Adrenal gland (tissue), 12 donors: ENCODE results near the gene TMEM121. TPM values are rescaled to one million over a fixed set of nuclear protein-coding genes. Genes with fewer than 3 reads are reported as not detected.
A peak's percentile ranks its signal among the peaks of the same experiment; 100 is the strongest.
"Not testable (repeated sequence)": the region's sequence is repeated elsewhere in the genome, so short reads cannot be mapped to it uniquely, and the experiment has no call there.

Source experiments
- DNase-seq, 7 donors: peaks; one replicate each; pipeline ENCODE4 v3.0.0-alpha.2; 2019 to 2020
- H3K27ac ChIP-seq, 5 donors: fragments of 200-600 bp; sonication (generic) in 4 of 5; 1 replicate in 3 of 5; 2 replicates in 2 of 5; pipeline versions ENCODE4 v1.5.1 to v1.8.0; 2016 to 2020; ENCODE audit warnings: mild to moderate bottlenecking in 1 of 5
- H3K27me3 ChIP-seq: fragments of 200-600 bp; 2 replicates; pipeline ENCODE4 v1.8.0; 2021
- H3K36me3 ChIP-seq, 2 donors: fragments of 200-600 bp; replicated peaks in 1 of 2; 1 replicate in 1 of 2; 2 replicates in 1 of 2; pipeline versions ENCODE4 v1.5.1 to v1.8.0; 2018 to 2022
- H3K4me1 ChIP-seq, 2 donors: fragments of 200-600 bp; replicated peaks in 1 of 2; 1 replicate in 1 of 2; 2 replicates in 1 of 2; pipeline versions ENCODE4 v1.5.1 to v1.8.0; 2018 to 2021
- H3K4me3 ChIP-seq, 4 donors: fragments of 200-600 bp; sonication (generic) in 3 of 4; one replicate each; pipeline ENCODE4 v1.5.1; 2016 to 2018
- H3K9me3 ChIP-seq, 3 donors: fragments of 200-600 bp; sonication (generic) in 1 of 3; replicated peaks in 1 of 3; 1 replicate in 2 of 3; 2 replicates in 1 of 3; pipeline versions ENCODE4 v1.5.1 to v1.8.0; 2016 to 2021
- POLR2A ChIP-seq, 2 donors: fragments of 450-650 bp; IDR thresholded peaks; one replicate each; pipeline ENCODE4 v1.6.1; 2017; ENCODE audit warnings: antibody characterized with exemption in 2 of 2, mild to moderate bottlenecking in 2 of 2, moderate library complexity in 1 of 2
- WGBS, 4 donors: extraction: QIAGEN DNeasy Blood & Tissue Kit in 2 of 4; methylation state at CpG; one replicate each; pipeline versions ENCODE4 v1.1.5 to v1.1.7; 2013 to 2017; 5-methylcytosine and 5-hydroxymethylcytosine counted together
- intact Hi-C, 2 donors: fragments of 100-400 bp; cut with DNase I; formaldehyde crosslinking; loops; one replicate each; pipeline versions ENCODE4 v1.14.1 to v1.15.0; 2022 to 2023
- polyA plus RNA-seq, 3 donors: library from polyadenylated mRNA; stranded (reverse); fragments of 200-250 nt in 2 of 3; fragments of 350-450 nt in 1 of 3; fragmentation: Illumina TruSeq in 1 of 3; extraction: RNeasy Lipid Tissue Mini Kit (QIAGEN cat#74804) in 1 of 3; gene quantifications; one replicate each; pipeline ENCODE4 v1.2.3, GENCODE V29; 2013 to 2014
- total RNA-seq, 9 donors: library from RNA; depleted of rRNA in 4 of 9; stranded (reverse); fragments of >200 nt in 4 of 9; fragments of 120-200 nt in 1 of 9; fragmentation: NEBNext Ultra II Directional in 1 of 9; extraction: Animal tissue kit (Norgen Biotek cat#: 25700) in 1 of 9; gene quantifications; one replicate each; pipeline versions ENCODE4 v1.1.0 to v1.2.4, GENCODE V29; 2013 to 2023
- TF ChIP-seq, protein P1 (sequence below), 6 experiments: fragments of 450-650 bp in 4 of 6; fragments of 200-600 bp in 2 of 6; sonication (generic) in 1 of 6; IDR thresholded peaks; 1 replicate in 5 of 6; 2 replicates in 1 of 6; pipeline versions ENCODE4 v1.5.1 to v1.8.0; 2016 to 2021; ENCODE audit warnings: antibody characterized with exemption in 6 of 6, mild to moderate bottlenecking in 2 of 6, moderate library complexity in 1 of 6
- donor health status: healthy with polysubstance abuse.
- donor health status: Bipolar disorder and iron deficiency.
- donor health status: DM: yes; HTN: yes; CAD: no.
- donor health status: DM: no; HTN: no; CAD: no.
- donor health status: DM: no; HTN: no; CAD: no.
- donor health status: DM: yes; HTN: yes; CAD: no.

Gene TMEM121
- total and polyA plus RNA-seq, 12 donors = 0.78 to 12.1 (median 1.7) TPM; not detected in 1

DNA sequence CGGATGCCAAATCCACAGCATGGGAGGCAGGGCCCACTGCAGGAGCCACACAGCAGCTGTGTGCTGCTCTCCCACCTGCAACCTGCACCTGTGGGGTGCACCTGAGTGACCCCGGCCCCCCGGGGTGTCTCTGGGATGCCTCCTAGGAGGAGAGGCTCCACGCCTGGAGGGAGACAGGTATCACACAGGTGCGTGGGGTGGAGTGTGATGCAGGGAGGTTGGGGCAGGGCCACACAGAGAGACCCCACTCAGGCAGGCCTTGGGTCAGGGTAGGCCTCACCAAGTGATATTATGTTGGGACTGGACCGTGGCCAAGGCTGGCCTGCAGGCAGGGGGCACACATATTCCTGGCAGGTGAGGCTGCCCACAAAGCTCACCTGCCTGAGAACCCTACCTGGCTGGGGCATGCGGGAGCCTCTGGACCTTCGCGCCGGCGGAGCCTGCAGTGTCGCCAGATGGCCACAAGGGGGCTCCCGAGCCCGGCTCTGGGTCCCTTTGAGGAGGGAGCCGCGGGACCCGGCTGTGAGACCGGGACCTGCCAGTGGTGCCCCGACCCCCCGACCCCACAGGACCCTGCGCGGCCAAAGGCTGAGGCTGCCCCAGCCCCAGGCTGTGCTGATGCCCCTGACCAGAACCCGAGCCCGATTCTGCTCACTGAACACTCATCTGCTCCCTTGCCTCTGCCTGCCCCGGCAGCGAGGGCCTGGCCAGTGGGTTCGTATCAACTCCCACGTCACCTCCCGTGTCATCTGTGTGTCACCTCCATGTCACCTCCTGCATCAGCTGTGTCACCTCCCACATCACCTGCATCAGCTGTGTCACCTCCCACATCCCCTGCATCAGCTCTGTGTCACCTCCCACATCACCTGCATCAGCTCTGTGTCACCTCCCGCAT is 11.4 kb downstream of the TMEM121 start:
- H3K4me1 ChIP-seq = no peaks in the 10 kb centered on the region
- WGBS, 4 donors = 18 to 50% (median 24%) methylated on average over 12 to 30 of the region's 30 CpGs
- H3K9me3 ChIP-seq = no peaks in the 10 kb centered on the region
- intact Hi-C loops = no loop called here
- TF ChIP-seq, protein P1, sequence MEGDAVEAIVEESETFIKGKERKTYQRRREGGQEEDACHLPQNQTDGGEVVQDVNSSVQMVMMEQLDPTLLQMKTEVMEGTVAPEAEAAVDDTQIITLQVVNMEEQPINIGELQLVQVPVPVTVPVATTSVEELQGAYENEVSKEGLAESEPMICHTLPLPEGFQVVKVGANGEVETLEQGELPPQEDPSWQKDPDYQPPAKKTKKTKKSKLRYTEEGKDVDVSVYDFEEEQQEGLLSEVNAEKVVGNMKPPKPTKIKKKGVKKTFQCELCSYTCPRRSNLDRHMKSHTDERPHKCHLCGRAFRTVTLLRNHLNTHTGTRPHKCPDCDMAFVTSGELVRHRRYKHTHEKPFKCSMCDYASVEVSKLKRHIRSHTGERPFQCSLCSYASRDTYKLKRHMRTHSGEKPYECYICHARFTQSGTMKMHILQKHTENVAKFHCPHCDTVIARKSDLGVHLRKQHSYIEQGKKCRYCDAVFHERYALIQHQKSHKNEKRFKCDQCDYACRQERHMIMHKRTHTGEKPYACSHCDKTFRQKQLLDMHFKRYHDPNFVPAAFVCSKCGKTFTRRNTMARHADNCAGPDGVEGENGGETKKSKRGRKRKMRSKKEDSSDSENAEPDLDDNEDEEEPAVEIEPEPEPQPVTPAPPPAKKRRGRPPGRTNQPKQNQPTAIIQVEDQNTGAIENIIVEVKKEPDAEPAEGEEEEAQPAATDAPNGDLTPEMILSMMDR (IDR thresholded peaks at IDR 0.05) = peak; percentile 59 to 93 (median 72)
- no peak for TF ChIP-seq POLR2A (IDR thresholded peaks at IDR 0.05)
- H3K4me3 ChIP-seq = no peak overlapping the region
- no peak overlapping the region for H3K27ac ChIP-seq
- H3K27me3 ChIP-seq = peaks cover 16% of the 10 kb centered on the region
- peak in 4 of 7 donors; percentile 51 to 60 (median 52) for DNase-seq
- H3K36me3 ChIP-seq = no peaks in the 10 kb centered on the region

GRCh38 chr14:105538481-105539049 is 12.2 kb downstream of the TMEM121 start:
- TF ChIP-seq, protein P1 (IDR thresholded peaks at IDR 0.05) = no peak
- TF ChIP-seq POLR2A (IDR thresholded peaks at IDR 0.05) = no peak
- no peak overlapping the region for H3K4me3 ChIP-seq
- no peaks in the 10 kb centered on the region for H3K4me1 ChIP-seq
- H3K27me3 ChIP-seq = peaks cover 16% of the 10 kb centered on the region
- 72 to 81% (median 79%) methylated on average over 9 to 23 of the region's 23 CpGs for WGBS, 4 donors
- no peaks in the 10 kb centered on the region for H3K9me3 ChIP-seq
- no peak overlapping the region for H3K27ac ChIP-seq
- intact Hi-C loops = no loop called here
- no peaks in the 10 kb centered on the region for H3K36me3 ChIP-seq
- no peak for DNase-seq

GRCh38 chr14:105540811-105541210 is 14.4 kb downstream of the TMEM121 start:
- H3K9me3 ChIP-seq = no peaks in the 10 kb centered on the region
- intact Hi-C loops = no loop called here
- 67 to 76% (median 72%) methylated on average over 9 of the region's 9 CpGs for WGBS, 4 donors
- H3K4me3 ChIP-seq = no peak overlapping the region
- no peaks in the 10 kb centered on the region for H3K4me1 ChIP-seq
- no peaks in the 10 kb centered on the region for H3K36me3 ChIP-seq
- no peak overlapping the region for H3K27ac ChIP-seq
- DNase-seq = no peak
- TF ChIP-seq, protein P1 (IDR thresholded peaks at IDR 0.05) = no peak
- no peak for TF ChIP-seq POLR2A (IDR thresholded peaks at IDR 0.05)
- H3K27me3 ChIP-seq = peaks cover 16% of the 10 kb centered on the region

DNA sequence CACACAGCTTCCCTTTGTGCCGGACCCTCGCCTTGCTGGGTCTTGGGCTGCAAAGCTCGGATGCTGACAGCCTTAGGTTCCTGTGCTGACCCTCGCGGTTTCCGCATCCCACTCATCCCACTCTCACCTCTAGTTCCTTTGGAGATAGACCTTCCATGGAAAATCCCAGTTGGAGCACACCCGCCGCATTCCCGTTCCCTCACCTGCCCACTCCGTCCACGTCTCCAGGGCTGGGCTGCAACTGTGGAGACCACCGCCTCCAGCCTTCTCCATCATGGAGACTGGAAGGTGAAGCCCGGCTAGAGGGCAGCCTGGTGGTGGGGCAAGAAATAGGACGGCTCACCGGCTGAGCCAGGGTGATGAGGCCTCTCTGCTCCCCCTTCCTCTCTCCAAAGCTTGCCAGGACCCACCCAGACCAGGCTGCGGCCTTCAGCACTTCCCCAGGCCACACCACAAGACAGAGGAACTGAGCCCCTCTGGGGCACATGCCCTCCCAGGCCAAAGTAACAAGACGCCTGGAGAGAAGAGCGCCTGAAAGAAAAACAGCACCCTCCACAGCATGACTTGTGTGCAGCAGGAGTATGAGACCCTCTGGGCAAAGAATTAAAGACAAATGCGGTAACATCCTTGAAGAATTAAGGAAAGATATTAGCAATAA is 15.0 kb downstream of the TMEM121 start:
- no peak overlapping the region for H3K27ac ChIP-seq
- intact Hi-C loops = no loop called here
- H3K4me3 ChIP-seq = no peak overlapping the region
- TF ChIP-seq, protein P1 (IDR thresholded peaks at IDR 0.05) = no peak
- no peak for TF ChIP-seq POLR2A (IDR thresholded peaks at IDR 0.05)
- 73 to 85% (median 80%) methylated on average over 16 to 19 of the region's 19 CpGs for WGBS, 4 donors
- H3K36me3 ChIP-seq = no peaks in the 10 kb centered on the region
- peaks cover 16% of the 10 kb centered on the region for H3K27me3 ChIP-seq
- H3K9me3 ChIP-seq = no peaks in the 10 kb centered on the region
- H3K4me1 ChIP-seq = no peaks in the 10 kb centered on the region
- no peak for DNase-seq

- WGBS, 4 donors = 29 to 63% (median 52%) methylated on average over 1 of the region's 1 CpG
- intact Hi-C loops, H3K27ac ChIP-seq, H3K4me1 ChIP-seq, H3K27me3 ChIP-seq, H3K36me3 ChIP-seq, H3K4me3 ChIP-seq, DNase-seq, H3K9me3 ChIP-seq: not testable (repeated sequence)
Measured at GRCh38 chr14:105545676-105546075, 19.3 kb downstream of the TMEM121 start.

GRCh38 chr14:105546410-105546809 is 20.0 kb downstream of the TMEM121 start:
- DNase-seq, H3K4me3 ChIP-seq, H3K27ac ChIP-seq, H3K4me1 ChIP-seq, intact Hi-C loops, H3K9me3 ChIP-seq, H3K27me3 ChIP-seq, H3K36me3 ChIP-seq: not testable (repeated sequence)
- 72 to 90% (median 85%) methylated on average over 4 to 10 of the region's 20 CpGs for WGBS, 4 donors
